Measurements from ENCODE around the gene STPG2.
A peak's percentile ranks its signal among the peaks of the same experiment; 100 is the strongest.

Gene STPG2

GRCh38 chr4:98143001-98143899 lies at the start of gene STPG2:
TSS of gene STPG2 (minus strand) at chr4:98143476.
- DNase-seq, result peak; percentile 83

DNA sequence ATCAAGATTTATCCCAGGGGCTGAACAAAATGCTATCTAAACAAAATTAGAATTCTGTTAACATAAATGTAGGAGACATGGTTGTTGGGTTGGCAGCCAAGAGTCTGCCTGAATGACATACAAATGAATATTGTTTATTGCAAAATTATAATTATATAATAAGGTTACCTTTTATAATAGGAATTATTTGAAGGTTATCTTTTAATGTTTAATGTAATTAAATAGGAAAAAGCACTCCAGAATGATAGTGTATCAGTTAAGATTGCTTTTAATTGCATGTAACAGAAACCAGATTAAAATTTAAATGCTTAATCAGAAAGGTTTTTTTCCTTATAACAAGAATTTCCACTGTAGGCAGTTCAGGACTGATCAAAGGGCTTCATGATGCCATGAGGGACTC lies 42.0 kb upstream of the STPG2 start:
- DNase-seq, result no peak

DNA sequence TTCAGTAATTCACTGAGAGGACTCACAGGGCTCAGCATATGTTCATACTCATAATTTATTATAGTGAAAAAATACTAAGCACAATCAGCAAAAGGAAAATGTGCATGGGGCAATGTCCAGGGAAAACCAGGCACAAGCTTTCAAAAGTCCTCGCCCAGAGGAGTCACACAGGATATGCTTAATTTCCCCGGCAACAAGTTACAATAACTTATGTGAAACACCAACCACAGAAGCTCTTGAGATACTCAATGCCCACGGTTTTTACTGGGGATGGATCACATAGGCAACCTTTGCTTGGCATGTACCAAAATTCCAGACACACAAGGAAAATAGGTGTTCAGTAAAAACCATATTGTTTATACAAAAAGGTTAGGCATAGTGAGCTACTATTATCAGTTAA lies 38.5 kb upstream of the STPG2 start:
- DNase-seq, result no peak

- no peak for DNase-seq
These were observed 36.7 kb upstream of the STPG2 start for GRCh38 chr4:98179951-98180350.

GRCh38 chr4:98176531-98176930 lies 33.3 kb upstream of the STPG2 start:
- DNase-seq, result no peak

DNA sequence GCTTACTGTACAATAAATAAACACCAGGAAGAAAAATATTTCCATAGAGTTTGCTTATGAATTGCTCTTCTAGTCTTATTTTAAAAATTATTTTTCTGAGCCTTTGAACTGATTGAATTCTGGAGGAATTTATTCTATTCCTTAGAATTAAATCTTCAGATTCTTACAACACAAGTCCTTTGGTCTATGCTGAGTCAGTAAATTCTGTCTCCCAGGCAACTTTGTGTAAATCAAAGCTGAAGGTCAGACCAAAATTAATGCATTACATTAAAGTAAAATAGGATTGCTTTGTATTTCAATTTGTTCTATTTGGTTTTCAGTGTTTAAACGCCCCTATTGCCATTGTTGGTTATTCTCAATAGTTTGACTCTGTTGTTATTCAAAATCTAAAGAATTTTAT lies 26.8 kb upstream of the STPG2 start:
- DNase-seq, result no peak

DNA sequence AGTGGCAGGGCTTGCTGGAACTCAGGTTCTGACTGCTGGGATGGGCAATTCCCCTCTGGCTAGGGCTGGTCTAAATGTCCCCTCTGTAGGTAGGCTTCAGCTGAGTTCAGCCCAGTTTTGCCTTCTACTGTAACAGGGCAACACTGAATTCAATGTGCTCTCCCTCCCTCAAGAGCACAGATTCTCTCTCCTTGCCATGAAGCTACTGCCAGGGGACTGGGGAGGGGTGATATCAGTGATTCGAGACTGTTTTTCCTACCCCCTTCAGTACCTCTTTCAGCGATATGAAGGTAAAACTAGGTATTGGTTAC lies 23.4 kb upstream of the STPG2 start:
- no peak for DNase-seq

- no peak for DNase-seq
These were observed 22.9 kb upstream of the STPG2 start for GRCh38 chr4:98166025-98166730.

- DNase-seq, result no peak
These were observed 19.4 kb upstream of the STPG2 start for GRCh38 chr4:98162696-98163095.

- DNase-seq, result peak; percentile 18
These were observed 8.1 kb upstream of the STPG2 start for GRCh38 chr4:98151145-98151924.

DNA sequence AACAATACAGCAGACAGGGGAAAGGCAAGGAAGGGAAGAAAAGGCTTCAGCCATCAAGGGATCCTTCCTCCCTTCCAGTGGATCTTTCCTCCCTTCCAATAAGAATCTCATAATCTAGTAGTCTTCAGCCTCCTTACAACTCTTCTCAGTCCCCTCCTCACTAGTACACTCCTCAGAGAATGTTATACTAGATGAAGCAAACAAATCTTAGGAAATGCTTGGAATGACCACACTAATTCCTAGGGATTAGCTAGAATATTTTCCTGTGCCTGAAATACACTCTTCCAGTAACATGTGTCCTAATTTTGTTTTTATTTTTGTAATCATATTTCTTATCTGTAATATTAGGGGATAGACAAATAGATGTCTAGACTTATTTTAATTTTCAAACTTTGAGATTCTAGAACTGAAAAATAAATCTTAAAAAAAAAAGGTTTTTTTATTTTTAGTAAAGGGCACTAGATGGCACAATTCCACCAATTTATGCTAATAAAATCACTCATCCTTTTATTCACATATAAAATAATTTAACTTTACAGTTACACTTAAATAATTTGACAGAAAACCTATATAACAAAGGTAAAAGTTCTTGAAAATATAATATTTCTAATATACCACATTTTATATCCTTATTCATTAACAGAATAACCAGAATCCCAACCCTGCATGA lies 7.0 kb upstream of the STPG2 start:
- no peak for DNase-seq

DNA sequence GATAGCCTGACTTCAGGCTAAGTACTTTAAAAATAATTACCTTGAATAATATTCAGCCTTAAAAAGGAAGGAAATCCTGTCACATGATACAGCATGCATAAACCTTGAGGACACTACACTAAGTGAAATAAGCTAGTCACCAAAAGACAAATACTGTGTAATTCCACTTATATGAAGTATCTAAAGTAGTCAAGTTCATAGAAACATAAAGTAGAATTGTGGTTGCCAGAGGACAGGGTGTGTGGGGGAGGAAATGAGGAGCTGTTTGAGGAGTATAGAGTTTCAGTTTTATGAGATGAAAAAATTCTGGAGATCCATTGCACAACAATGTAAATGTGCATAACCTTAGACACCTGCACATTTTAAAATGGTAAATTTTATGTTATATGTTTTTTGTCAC lies 5.6 kb upstream of the STPG2 start:
- no peak for DNase-seq

DNA sequence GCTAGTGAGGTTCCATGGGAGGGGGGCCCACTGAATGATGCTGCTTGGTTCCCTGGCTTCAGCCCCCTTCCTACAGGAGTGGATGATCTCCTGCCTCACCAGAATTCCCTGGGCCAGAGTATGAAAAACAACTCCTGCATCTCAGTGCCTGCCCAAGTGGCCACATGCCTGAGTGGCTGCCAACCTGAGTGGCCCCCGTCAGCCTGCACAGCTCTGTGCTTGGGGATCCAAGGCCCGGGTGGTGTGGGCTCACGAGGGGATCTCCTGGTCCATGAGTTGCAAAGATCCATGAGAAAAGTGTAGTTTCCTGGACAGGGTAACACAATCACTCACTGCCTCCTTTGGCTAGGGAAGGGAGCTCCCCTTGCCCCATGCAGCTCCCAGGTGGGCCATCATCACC lies 17.1 kb downstream of the STPG2 start:
- DNase-seq, result no peak

DNA sequence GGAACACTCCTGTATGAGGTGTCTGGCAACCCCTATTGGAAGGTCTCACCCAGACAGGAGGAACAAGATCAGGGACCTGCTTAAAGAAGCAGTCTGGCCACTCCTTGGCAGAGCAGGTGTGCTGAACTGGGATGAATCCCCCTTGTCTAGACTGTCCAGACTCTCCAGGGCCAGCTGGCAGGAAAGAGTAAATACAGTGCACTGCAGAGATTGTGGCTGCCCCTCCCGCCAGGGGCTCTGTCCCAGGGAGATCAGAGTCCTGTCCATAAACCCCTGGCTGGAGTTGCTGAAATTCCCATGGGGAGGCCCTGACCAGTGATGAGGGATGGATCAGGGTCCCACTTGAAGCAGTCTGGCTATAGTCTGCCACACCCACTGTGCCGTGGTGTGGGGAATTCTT lies 17.7 kb downstream of the STPG2 start:
- no peak for DNase-seq

DNA sequence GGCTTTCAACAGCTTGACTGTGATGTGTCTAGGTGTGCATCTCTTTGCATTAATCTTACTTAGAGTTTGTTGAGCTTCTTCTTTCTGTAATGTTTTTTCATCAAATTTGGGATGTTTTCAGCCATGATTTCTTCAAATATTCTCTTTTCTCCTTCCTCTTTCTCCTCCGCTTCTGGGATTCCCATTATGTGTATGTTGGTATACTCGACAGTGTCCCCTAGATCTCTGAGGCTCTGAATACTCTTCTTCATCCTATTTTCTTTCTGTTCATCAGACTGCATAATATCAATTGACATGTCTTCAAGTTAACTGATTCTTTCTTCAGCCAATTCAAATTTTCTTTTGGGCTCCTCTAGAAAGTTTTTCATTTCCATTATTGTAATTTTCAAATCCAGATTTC lies 25.9 kb downstream of the STPG2 start:
- DNase-seq, result no peak

DNA sequence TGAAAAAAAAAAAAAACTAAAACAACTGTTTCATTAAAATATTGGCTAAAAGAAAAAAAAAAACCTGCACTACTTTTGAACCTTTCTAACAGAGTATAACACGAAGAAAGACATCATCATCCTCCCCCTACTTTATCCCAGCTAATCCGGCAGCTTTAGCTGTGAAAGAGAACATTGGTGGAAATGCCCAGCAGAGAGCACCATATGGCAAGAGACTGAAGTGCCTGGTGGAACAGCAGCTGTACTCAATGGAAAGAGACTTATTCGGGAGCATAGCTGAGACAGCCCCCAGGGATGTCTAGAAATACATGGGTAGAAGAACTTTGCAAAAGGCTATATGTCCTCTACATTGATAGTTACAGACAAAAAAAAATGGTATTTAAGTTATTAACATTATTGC lies 30.3 kb downstream of the STPG2 start:
- no peak for DNase-seq

- no peak for DNase-seq
These were observed 32.3 kb downstream of the STPG2 start for GRCh38 chr4:98110929-98111328.

- DNase-seq, result no peak
These were observed 33.1 kb downstream of the STPG2 start for GRCh38 chr4:98110214-98110613.

- no peak for DNase-seq
These were observed 40.6 kb downstream of the STPG2 start for GRCh38 chr4:98102660-98103059.

DNA sequence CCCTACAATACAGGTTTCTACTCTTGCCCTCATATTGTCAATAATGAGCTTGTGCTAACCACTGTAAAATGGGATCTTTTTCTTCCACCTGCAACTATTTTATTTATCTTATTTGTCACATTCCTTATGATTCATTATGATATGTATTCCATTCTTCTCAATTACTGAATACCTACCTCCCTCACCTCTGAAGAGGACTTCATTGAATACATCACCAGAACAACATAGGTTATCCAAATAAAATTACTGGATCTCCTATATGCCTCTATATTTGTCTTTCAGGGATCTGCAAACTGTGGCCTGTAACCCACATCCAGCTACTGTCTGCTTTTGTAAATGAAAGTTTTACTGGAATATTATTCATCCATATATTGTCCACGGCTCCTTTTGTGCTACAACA lies 41.3 kb downstream of the STPG2 start:
- DNase-seq, result no peak

DNA sequence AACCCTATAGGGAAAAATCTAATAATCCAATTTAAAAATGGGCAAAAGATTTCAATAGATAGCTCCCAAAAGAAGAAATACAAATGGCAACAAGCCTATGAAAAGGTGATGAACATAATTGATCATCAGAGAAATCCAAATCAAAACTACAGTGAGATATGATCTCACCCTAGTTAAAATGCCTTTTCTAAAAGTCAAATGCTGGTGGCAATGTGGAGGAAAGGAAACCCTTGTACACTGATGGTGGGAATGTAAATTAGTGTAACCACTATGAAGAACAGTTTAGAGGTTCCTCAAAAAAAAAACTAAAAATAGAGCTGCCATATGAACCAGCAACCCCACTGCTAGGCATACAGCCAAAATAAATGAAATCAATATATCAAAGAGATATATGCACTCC lies 44.5 kb downstream of the STPG2 start:
- DNase-seq, result no peak

GRCh38 chr4:98094118-98094517 lies 49.2 kb downstream of the STPG2 start:
- no peak for DNase-seq

GRCh38 chr4:98093662-98094061 lies 49.6 kb downstream of the STPG2 start:
- no peak for DNase-seq
